ENCODE measurements around the gene ZC3H18. TPM values are rescaled to one million over a fixed set of nuclear protein-coding genes. Genes with fewer than 3 reads are reported as not detected.

The ZC3H18 gene
- total RNA-seq, 1 donor from 2014 or later = 48.9 TPM

- Mint-ChIP-seq H3K4me1 (ENCODE audit: low read depth, unreplicated experiment) (peaks cover 2% of the 10 kb centered on the region), H3K27ac (ENCODE audit: unreplicated experiment) (no peak overlapping the region), H3K27me3 (ENCODE audit: unreplicated experiment) (peaks cover 2% of the 10 kb centered on the region), H3K4me3 (ENCODE audit: unreplicated experiment) (no peak overlapping the region), H3K36me3 (ENCODE audit: unreplicated experiment) (no peaks in the 10 kb centered on the region), H3K9me3 (ENCODE audit: unreplicated experiment) (peaks cover 8% of the 10 kb centered on the region)
- no peak for DNase-seq
- TF ChIP-seq CTCF (IDR thresholded peaks at IDR 0.05; ENCODE audit: partially characterized antibody, unreplicated experiment) = no peak
Observed at GRCh38 chr16:88640498-88641247, 70.5 kb downstream of the ZC3H18 start.

GRCh38 chr16:88642881-88643643 lies 72.9 kb downstream of the ZC3H18 start:
- Mint-ChIP-seq H3K4me1 (ENCODE audit: low read depth, unreplicated experiment) (no peaks in the 10 kb centered on the region), H3K9me3 (ENCODE audit: unreplicated experiment) (peaks cover 5% of the 10 kb centered on the region), H3K4me3 (ENCODE audit: unreplicated experiment) (no peak overlapping the region), H3K27me3 (ENCODE audit: unreplicated experiment) (peaks cover 2% of the 10 kb centered on the region), H3K27ac (ENCODE audit: unreplicated experiment) (no peak overlapping the region), H3K36me3 (ENCODE audit: unreplicated experiment) (no peaks in the 10 kb centered on the region)
- DNase-seq = no peak
- TF ChIP-seq CTCF (IDR thresholded peaks at IDR 0.05; ENCODE audit: partially characterized antibody, unreplicated experiment) = no peak

- Mint-ChIP-seq H3K27me3 (ENCODE audit: unreplicated experiment) (peaks cover 5% of the 10 kb centered on the region), H3K27ac (ENCODE audit: unreplicated experiment) (no peak overlapping the region), H3K36me3 (ENCODE audit: unreplicated experiment) (no peaks in the 10 kb centered on the region), H3K4me1 (ENCODE audit: low read depth, unreplicated experiment) (no peaks in the 10 kb centered on the region), H3K9me3 (ENCODE audit: unreplicated experiment) (peaks cover 4% of the 10 kb centered on the region), H3K4me3 (ENCODE audit: unreplicated experiment) (no peak overlapping the region)
- DNase-seq = no peak
- no peak for TF ChIP-seq CTCF (IDR thresholded peaks at IDR 0.05; ENCODE audit: partially characterized antibody, unreplicated experiment)
Observed at GRCh38 chr16:88643644-88643932, 73.4 kb downstream of the ZC3H18 start.

GRCh38 chr16:88645455-88645854 lies 75.3 kb downstream of the ZC3H18 start:
- Mint-ChIP-seq H3K4me3 (ENCODE audit: unreplicated experiment) (no peak overlapping the region), H3K4me1 (ENCODE audit: low read depth, unreplicated experiment) (peaks cover 6% of the 10 kb centered on the region)
- no peak for TF ChIP-seq CTCF (IDR thresholded peaks at IDR 0.05; ENCODE audit: partially characterized antibody, unreplicated experiment)

GRCh38 chr16:88645941-88646340 lies 75.7 kb downstream of the ZC3H18 start:
- no peak for DNase-seq
- Mint-ChIP-seq H3K27me3 (ENCODE audit: unreplicated experiment) (peaks cover 9% of the 10 kb centered on the region), H3K4me1 (ENCODE audit: low read depth, unreplicated experiment) (peaks cover 6% of the 10 kb centered on the region), H3K4me3 (ENCODE audit: unreplicated experiment) (no peak overlapping the region), H3K36me3 (ENCODE audit: unreplicated experiment) (no peaks in the 10 kb centered on the region), H3K27ac (ENCODE audit: unreplicated experiment) (no peak overlapping the region), H3K9me3 (ENCODE audit: unreplicated experiment) (peaks cover 7% of the 10 kb centered on the region)
- TF ChIP-seq CTCF (IDR thresholded peaks at IDR 0.05; ENCODE audit: partially characterized antibody, unreplicated experiment) = no peak

More at GRCh38 chr16:88645455-88645854, 75.3 kb downstream of the ZC3H18 start:
- Mint-ChIP-seq H3K27me3 (ENCODE audit: unreplicated experiment) (peaks cover 9% of the 10 kb centered on the region), H3K27ac (ENCODE audit: unreplicated experiment) (no peak overlapping the region), H3K9me3 (ENCODE audit: unreplicated experiment) (peaks cover 7% of the 10 kb centered on the region), H3K36me3 (ENCODE audit: unreplicated experiment) (no peaks in the 10 kb centered on the region)
- no peak for DNase-seq
